Measurements from ENCODE around the gene TMEM212.

Gene TMEM212

DNA sequence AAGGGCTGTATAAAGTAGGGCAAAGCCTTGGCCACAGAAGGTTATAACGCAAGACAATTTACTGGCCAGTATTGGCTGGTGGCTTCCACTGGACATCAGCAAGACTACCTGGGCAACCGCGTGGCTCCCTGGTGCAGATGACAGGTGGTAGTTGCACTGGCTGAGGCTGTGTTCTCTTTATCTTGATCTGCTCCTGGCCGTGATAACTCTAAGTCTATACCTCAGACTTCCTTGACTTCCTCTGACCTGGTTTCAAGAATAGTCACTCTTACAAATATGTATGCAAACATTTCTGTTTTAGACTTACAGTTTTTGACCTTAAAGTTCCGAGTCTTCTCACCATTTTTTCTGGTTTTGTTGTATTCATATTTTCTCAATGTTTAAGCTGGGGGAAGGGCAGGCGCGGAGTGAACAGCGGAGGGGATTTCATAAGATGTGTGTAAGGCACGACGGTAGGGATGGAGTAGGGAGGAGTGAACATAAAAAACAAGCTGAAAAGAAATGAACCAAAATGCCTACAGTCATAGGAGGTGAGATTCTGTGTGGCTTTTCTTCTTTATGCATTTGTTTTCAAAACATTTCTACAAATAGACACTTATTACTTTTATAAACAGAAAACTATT, 15.2 kb upstream of the TMEM212 start:
- Histone ChIP-seq H3K4me3 (no peak overlapping the region), H3K27ac (no peak overlapping the region), H3K9ac (ENCODE audit: insufficient read length) (no peak overlapping the region), H3K36me3 (ENCODE audit: insufficient read depth, low read length) (no peaks in the 10 kb centered on the region), H3K9me3 (ENCODE audit: low read depth, low read length) (no peaks in the 10 kb centered on the region)
- DNase-seq (ENCODE audit: low read depth, low spot score), result no peak
- TF ChIP-seq EZH2 (IDR thresholded peaks at IDR 0.05), result no peak
- no peak for TF ChIP-seq FOXP2 (optimal IDR thresholded peaks at IDR 0.05; ENCODE audit: control extremely low read depth, extremely low read length, insufficient read depth)
- TF ChIP-seq POLR2AphosphoS5 (IDR thresholded peaks at IDR 0.05; ENCODE audit: borderline replicate concordance, low read depth, low read length), result no peak

DNA sequence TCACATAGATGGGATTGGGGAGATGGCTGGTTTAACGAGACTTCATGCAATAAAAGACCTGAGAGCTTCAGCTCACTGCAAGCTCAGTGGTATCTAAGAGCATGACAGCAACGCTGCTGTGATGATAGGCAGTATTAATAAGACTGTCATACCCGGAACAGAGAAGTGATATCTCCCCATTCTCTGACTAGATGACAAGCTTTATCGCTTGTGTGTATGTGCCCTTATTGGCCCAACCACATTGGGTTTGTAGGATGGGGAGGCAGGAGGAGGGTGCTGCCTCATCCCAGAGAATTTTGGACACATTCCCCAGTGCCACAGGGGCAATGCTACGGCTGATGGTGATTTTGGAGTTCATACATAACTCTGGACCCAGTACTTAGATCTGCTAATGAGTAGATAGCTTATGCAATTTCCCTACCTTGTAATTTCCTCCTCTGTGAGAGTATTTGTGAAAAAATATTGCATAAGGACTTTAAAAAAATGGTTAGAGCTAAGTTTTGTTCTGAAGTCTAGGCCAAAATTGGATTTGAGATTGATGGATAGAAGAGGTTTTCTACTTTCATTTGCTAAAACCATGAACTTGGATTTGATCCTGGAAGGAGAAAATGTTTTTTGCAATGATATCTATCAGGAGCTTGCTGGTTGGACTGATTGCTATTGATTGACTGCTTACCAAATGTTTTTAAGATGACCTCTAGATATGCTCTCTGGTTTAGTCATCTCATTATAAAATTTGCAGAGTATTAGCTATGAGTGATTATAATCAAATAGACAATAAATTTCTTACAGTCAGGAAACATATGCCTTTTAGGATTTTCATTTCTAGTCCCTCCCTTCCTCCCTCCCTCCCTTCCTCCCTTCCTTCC, 14.0 kb upstream of the TMEM212 start:
- TF ChIP-seq EZH2 (IDR thresholded peaks at IDR 0.05), result no peak
- TF ChIP-seq FOXP2 (optimal IDR thresholded peaks at IDR 0.05; ENCODE audit: control extremely low read depth, extremely low read length, insufficient read depth), result no peak
- no peak for TF ChIP-seq POLR2AphosphoS5 (IDR thresholded peaks at IDR 0.05; ENCODE audit: borderline replicate concordance, low read depth, low read length)
- no peak overlapping the region for H3K4me3 ChIP-seq
- no peaks in the 10 kb centered on the region for H3K36me3 ChIP-seq (ENCODE audit: insufficient read depth, low read length)
- no peak overlapping the region for H3K27ac ChIP-seq
- H3K9ac ChIP-seq (ENCODE audit: insufficient read length), result no peak overlapping the region
- no peak for DNase-seq (ENCODE audit: low read depth, low spot score)
- H3K9me3 ChIP-seq (ENCODE audit: low read depth, low read length), result no peaks in the 10 kb centered on the region

GRCh38 chr3:171829841-171830517, 13.2 kb upstream of the TMEM212 start:
- no peak overlapping the region for H3K4me3 ChIP-seq
- no peak for DNase-seq (ENCODE audit: low read depth, low spot score)
- no peak for TF ChIP-seq FOXP2 (optimal IDR thresholded peaks at IDR 0.05; ENCODE audit: control extremely low read depth, extremely low read length, insufficient read depth)
- no peak for TF ChIP-seq POLR2AphosphoS5 (IDR thresholded peaks at IDR 0.05; ENCODE audit: borderline replicate concordance, low read depth, low read length)
- TF ChIP-seq EZH2 (IDR thresholded peaks at IDR 0.05), result no peak
- H3K9ac ChIP-seq (ENCODE audit: insufficient read length), result no peak overlapping the region
- no peak overlapping the region for H3K27ac ChIP-seq
- no peaks in the 10 kb centered on the region for H3K9me3 ChIP-seq (ENCODE audit: low read depth, low read length)
- H3K36me3 ChIP-seq (ENCODE audit: insufficient read depth, low read length), result no peaks in the 10 kb centered on the region

GRCh38 chr3:171830518-171830875, 12.7 kb upstream of the TMEM212 start:
- Histone ChIP-seq H3K9me3 (ENCODE audit: low read depth, low read length) (no peaks in the 10 kb centered on the region), H3K27ac (no peak overlapping the region), H3K4me3 (no peak overlapping the region), H3K9ac (ENCODE audit: insufficient read length) (no peak overlapping the region), H3K36me3 (ENCODE audit: insufficient read depth, low read length) (no peaks in the 10 kb centered on the region)
- no peak for TF ChIP-seq FOXP2 (optimal IDR thresholded peaks at IDR 0.05; ENCODE audit: control extremely low read depth, extremely low read length, insufficient read depth)
- no peak for TF ChIP-seq POLR2AphosphoS5 (IDR thresholded peaks at IDR 0.05; ENCODE audit: borderline replicate concordance, low read depth, low read length)
- TF ChIP-seq EZH2 (IDR thresholded peaks at IDR 0.05), result no peak
- DNase-seq (ENCODE audit: low read depth, low spot score), result no peak

GRCh38 chr3:171831936-171832335, 11.2 kb upstream of the TMEM212 start:
- Histone ChIP-seq H3K27ac (no peak overlapping the region), H3K36me3 (ENCODE audit: insufficient read depth, low read length) (no peaks in the 10 kb centered on the region), H3K4me3 (no peak overlapping the region), H3K9me3 (ENCODE audit: low read depth, low read length) (no peaks in the 10 kb centered on the region), H3K9ac (ENCODE audit: insufficient read length) (no peak overlapping the region)
- no peak for DNase-seq (ENCODE audit: low read depth, low spot score)
- TF ChIP-seq FOXP2 (optimal IDR thresholded peaks at IDR 0.05; ENCODE audit: control extremely low read depth, extremely low read length, insufficient read depth), result no peak
- no peak for TF ChIP-seq EZH2 (IDR thresholded peaks at IDR 0.05)
- TF ChIP-seq POLR2AphosphoS5 (IDR thresholded peaks at IDR 0.05; ENCODE audit: borderline replicate concordance, low read depth, low read length), result no peak

GRCh38 chr3:171832989-171833388, 10.2 kb upstream of the TMEM212 start:
- Histone ChIP-seq H3K4me3 (no peak overlapping the region; the same call in 1 of the 2 replicates), H3K9ac (ENCODE audit: insufficient read length) (no peak overlapping the region), H3K27ac (no peak overlapping the region), H3K36me3 (ENCODE audit: insufficient read depth, low read length) (no peaks in the 10 kb centered on the region), H3K9me3 (ENCODE audit: low read depth, low read length) (no peaks in the 10 kb centered on the region)
- TF ChIP-seq EZH2 (IDR thresholded peaks at IDR 0.05) (no peak), POLR2AphosphoS5 (IDR thresholded peaks at IDR 0.05; ENCODE audit: borderline replicate concordance, low read depth, low read length) (no peak), FOXP2 (optimal IDR thresholded peaks at IDR 0.05; ENCODE audit: control extremely low read depth, extremely low read length, insufficient read depth) (no peak)
- no peak for DNase-seq (ENCODE audit: low read depth, low spot score)

- Histone ChIP-seq H3K4me3 (no peak overlapping the region), H3K27ac (no peak overlapping the region), H3K9me3 (ENCODE audit: low read depth, low read length) (no peaks in the 10 kb centered on the region), H3K9ac (ENCODE audit: insufficient read length) (no peak overlapping the region), H3K36me3 (ENCODE audit: insufficient read depth, low read length) (no peaks in the 10 kb centered on the region)
- DNase-seq (ENCODE audit: low read depth, low spot score), result no peak
- TF ChIP-seq POLR2AphosphoS5 (IDR thresholded peaks at IDR 0.05; ENCODE audit: borderline replicate concordance, low read depth, low read length) (no peak), FOXP2 (optimal IDR thresholded peaks at IDR 0.05; ENCODE audit: control extremely low read depth, extremely low read length, insufficient read depth) (no peak), EZH2 (IDR thresholded peaks at IDR 0.05) (no peak)
Observed at GRCh38 chr3:171833789-171834460, 9.2 kb upstream of the TMEM212 start.

GRCh38 chr3:171834461-171834801, 8.7 kb upstream of the TMEM212 start:
- no peak for DNase-seq (ENCODE audit: low read depth, low spot score)
- Histone ChIP-seq H3K36me3 (ENCODE audit: insufficient read depth, low read length) (no peaks in the 10 kb centered on the region), H3K27ac (no peak overlapping the region), H3K9ac (ENCODE audit: insufficient read length) (no peak overlapping the region), H3K4me3 (no peak overlapping the region), H3K9me3 (ENCODE audit: low read depth, low read length) (no peaks in the 10 kb centered on the region)
- no peak for TF ChIP-seq POLR2AphosphoS5 (IDR thresholded peaks at IDR 0.05; ENCODE audit: borderline replicate concordance, low read depth, low read length)
- no peak for TF ChIP-seq FOXP2 (optimal IDR thresholded peaks at IDR 0.05; ENCODE audit: control extremely low read depth, extremely low read length, insufficient read depth)
- no peak for TF ChIP-seq EZH2 (IDR thresholded peaks at IDR 0.05)

Data from SK-N-MC (cell line).